Measurements from ENCODE around the gene ZNF28. TPM values are rescaled to one million over a fixed set of nuclear protein-coding genes. Genes with fewer than 3 reads are reported as not detected.
"Not testable (repeated sequence)": the region's sequence is repeated elsewhere in the genome, so short reads cannot be mapped to it uniquely, and the experiment has no call there.

The ZNF28 gene
- total RNA-seq, 2 donors from 2014 or later, result 11.4 to 12.4 TPM

DNA sequence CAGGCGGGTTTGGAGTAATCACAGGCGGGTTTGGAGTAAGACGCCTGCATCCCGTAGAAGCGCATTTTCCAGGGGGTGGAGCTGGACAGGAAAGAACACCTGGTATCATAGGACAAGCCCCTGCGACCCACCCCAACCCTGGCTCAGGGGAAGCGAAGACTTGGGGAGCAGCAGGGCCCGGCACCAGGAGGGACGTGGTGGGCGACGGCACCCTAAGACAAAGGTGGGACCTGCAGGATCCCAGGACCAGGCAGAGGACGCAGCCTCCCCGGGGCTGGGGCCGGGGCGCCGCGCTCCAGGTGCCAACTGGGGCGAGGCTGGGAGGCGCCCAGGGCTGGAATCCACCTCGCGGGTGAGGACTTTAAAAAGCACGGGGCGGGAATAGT, 35.4 kb downstream of the ZNF28 start:
- no peak for DNase-seq (ENCODE audit: low spot score)
- intact Hi-C loops (cut with DNase I), result no loop called here

DNA sequence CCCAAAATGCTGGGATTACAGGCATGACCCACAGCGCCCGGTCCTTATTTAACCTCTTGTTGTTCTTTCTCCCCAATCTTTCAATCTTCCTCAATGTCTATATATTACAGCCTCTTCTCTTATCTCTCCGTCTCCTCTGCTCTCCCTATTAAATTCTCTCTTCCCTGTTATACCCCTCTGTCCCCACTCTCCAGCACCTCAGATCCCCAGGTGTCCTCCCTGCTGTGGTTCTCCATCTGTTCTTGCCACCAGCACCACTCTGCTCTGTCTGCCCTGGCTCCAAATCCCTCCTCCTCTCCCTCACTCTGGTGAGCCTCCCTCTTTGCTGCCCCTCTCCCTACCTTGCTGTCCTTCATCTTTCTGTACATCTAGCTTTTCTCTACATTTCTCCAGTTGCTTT, 35.9 kb downstream of the ZNF28 start:
- no peak for DNase-seq (ENCODE audit: low spot score)
- intact Hi-C loops (cut with DNase I), result no loop called here

DNA sequence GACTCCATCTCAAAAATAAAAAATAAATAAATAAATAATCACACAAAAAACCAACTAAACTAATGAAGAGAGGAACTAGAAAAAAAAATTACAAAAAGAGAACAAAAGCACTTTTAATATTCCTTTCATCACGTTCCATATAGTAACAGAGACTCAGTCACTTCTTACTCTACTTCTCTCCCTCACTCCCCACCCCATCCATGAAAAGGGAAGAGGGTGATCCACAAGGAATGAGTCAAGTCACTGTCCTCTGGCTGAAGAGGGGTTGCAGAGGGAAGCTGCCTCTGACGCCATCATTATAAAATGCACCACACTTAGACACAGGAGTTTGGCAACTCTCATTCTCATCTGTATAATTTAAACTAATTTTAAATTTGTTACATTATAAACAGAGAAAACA, 38.6 kb downstream of the ZNF28 start:
- DNase-seq (ENCODE audit: low spot score); intact Hi-C loops (cut with DNase I): not testable (repeated sequence)

DNA sequence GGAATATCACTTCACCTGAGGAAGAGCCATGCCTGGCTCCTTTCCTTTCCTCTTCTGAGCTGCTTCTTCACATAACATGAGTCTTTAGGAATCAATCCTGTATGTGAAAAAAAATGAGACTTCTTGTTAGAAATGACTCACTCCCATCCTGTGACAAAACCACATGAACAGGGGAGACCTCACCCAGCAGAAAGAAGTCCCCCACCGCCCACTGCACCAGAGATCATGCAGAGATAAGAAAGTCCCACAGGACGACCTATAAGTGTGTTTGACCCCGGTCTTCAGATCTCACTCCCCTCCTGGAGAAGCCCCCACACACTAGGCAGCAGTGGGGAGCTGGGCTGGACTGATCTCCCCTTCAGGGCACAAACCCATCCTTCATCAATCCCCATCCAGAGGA, 42.6 kb downstream of the ZNF28 start:
- DNase-seq (ENCODE audit: low spot score), result no peak
- intact Hi-C loops (cut with DNase I), result no loop called here

DNA sequence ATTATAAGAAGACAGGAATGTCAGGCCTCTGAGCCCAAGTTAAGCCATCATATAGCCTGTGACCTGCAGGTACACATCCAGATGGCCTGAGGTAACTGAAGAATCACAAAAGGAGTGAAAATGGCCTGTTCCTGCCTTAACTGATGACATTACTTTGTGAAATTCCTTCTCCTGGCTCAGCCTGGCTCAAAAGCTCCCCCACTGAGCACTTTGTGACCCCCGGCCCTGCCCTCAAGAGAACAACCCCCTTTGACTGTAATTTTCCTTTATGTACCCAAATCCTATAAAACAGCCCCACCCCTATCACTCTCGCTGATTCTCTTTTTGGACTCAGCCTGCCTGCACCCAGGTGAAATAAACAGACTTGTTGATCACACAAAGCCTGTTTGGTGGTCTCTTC, 65.0 kb downstream of the ZNF28 start:
- DNase-seq (ENCODE audit: low spot score); intact Hi-C loops (cut with DNase I): not testable (repeated sequence)

DNA sequence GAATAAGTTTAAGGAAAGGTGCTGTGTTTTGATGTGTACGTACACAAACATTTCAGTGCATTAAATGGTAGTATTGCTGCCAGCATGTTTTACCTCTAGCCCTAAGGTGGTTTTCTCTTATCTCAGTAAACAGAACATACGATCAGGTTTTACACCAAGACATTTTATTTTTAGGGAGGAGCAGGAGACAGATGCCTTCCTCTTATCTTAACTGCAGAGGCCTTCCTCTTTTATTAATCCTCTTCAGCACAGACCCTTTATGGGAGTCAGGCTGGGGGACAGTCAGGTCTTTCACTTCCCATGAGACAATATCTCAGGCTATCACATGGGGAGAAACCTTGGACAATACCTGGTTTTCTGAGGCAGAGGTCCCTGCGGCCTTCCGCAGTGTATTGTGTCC, 71.7 kb downstream of the ZNF28 start:
- intact Hi-C loops (cut with DNase I), result no loop called here
- no peak for DNase-seq (ENCODE audit: low spot score)

DNA sequence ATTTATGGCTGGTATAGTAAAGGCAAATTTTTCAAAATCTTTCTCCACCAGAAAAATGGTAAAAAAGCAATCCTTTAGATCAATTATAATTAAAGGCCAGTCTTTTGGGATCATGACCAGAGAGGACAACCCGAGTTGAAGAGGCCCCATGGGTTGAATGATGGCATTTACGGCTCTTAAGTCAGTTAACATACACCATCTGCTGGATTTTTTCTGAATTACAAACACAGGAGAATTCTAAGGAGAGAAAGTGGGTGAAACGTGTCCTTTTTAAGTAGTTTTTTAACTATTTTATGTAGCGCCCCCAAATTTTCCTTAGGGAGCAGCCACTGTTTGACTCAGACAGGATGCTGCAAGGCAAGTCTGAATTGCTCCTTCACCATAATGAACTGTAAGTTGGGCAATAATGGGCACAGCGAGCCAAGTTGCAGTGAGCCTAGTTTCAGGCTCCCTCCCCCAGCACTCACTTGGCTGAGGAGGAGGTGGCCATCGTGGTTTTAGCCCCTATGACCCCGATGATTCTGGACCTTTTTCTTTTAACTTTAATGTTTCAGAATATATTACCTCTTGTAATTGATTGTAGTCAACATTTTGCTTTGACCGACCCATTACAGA, 73.0 kb downstream of the ZNF28 start:
- no peak for DNase-seq (ENCODE audit: low spot score)

More for the DNA sequence above, 73.0 kb downstream of the ZNF28 start:
- intact Hi-C loops (cut with DNase I), result no loop called here

Other genes starting within 250 kb of the ZNF28 start
- gene ZNF83, start 183.3 kb downstream of the ZNF28 start, total RNA-seq, result 10 to 100 TPM; 40.2 to 44.6 TPM
- gene ZNF611, start 86.6 kb downstream of the ZNF28 start, total RNA-seq, result 10 to 100 TPM; 15.0 to 17.1 TPM
- 1 to 10 TPM; 6.8 to 7.0 TPM for gene ZNF600, start 34.8 kb downstream of the ZNF28 start, total RNA-seq
- 10 to 100 TPM in 1 of 2 donors, 1 to 10 TPM in 1; 9.8 to 12.4 TPM for gene ZNF468, start 36.0 kb upstream of the ZNF28 start, total RNA-seq
- 1 to 10 TPM; 7.5 to 8.2 TPM for gene ZNF320, start 76.0 kb upstream of the ZNF28 start, total RNA-seq
- gene ZNF888, start 101.8 kb upstream of the ZNF28 start, total RNA-seq, result 1 to 10 TPM; 2.6 to 3.2 TPM
- 1 to 10 TPM; 6.4 to 9.7 TPM for gene ZNF816, start 141.2 kb upstream of the ZNF28 start, total RNA-seq
- not detected for gene ERVV-1, start 192.3 kb upstream of the ZNF28 start, total RNA-seq
- gene ERVV-2, start 223.1 kb upstream of the ZNF28 start, total RNA-seq, result not detected

Data from posterior vena cava (tissue), 2 donors.